IPS-NIHi7 (cell line): ENCODE results near the gene ENPP6.
"Not testable (repeated sequence)": the region's sequence is repeated elsewhere in the genome, so short reads cannot be mapped to it uniquely, and the experiment has no call there.

ENCODE experiments used
- DNase-seq: peaks from one replicate; pipeline ENCODE4 v3.0.0; 2012; ENCODE audit warnings: mixed read lengths; ENCODE audit errors: extremely low spot score

The ENPP6 gene

DNA sequence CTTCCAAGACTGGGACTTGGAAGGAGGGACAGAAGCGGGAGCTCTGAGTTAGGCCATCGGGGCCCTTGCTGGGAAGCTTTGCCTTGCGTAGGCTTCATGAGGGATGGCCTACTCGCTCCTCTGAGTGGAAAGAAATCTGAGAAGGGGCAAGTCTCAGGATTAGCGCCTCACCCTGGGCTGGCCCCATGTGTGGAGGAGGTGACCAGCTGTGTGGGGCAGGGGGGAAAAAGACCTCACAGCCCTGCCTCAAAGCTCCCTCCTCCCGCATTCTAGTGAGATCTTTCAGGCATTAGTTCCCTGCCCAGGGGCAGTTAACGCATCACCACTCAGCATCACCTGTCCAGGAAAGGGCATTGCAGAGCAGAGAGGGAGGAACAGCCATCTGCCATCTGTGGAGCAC is 156.1 kb downstream of the ENPP6 start:
- peak; percentile 46 for DNase-seq

DNA sequence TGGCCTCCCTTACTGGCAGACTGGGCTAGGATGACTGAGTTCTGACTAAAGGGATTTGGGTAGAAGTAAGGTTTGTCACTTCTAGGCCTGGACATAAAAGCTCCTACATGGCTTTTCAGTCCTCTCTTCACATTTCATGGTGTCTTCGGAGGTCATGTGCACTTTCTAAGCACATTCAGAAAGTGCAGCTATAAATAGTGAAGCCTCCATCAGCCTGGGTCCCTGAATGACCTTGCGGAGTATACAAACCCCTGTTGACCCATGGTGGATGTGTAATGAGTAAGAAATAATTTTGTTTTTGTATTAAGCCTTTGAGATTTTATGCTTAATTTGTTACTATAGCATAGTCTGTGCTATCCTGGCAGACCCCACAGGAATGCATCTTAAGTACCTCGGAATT is 158.6 kb downstream of the ENPP6 start:
- DNase-seq, result no peak

DNA sequence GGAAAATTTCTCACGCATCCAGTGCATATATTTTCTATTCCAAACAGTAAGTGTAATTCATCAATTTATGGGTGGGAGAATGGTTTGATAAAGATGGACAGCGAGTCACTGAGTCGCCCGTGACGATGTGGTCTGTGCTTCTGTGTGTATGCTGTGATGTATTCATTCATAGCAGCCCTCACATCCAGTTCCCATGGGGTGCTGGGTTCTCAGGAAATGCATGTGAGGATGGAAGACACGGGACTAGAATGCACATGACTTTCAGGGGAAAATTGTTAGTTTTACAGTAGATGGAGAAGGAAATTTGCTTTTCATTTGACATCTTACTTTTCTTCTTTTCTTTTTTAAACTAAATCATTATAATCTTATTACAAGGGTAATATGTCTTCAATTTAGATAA is 159.6 kb downstream of the ENPP6 start:
- no peak for DNase-seq

DNA sequence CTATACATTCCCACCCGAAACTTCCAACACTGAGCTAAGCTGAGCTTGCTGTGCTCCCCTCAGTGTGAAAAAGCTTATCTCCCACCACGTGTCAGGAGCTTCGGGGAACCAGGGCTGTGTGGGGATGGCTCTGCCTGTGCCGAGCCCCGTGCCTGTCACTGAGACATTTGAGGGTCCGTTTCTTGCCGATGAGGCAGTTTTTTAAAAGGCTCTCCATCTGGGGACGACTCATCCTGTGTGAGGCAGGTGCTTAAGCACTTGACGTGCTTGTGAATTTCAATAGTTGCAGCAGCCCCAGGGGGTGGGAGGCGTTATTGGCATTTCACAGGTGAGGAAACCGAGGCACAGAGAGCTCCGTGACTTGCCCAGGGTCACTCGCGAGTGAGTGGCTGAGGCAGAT is 160.8 kb downstream of the ENPP6 start:
- DNase-seq, result no peak

DNA sequence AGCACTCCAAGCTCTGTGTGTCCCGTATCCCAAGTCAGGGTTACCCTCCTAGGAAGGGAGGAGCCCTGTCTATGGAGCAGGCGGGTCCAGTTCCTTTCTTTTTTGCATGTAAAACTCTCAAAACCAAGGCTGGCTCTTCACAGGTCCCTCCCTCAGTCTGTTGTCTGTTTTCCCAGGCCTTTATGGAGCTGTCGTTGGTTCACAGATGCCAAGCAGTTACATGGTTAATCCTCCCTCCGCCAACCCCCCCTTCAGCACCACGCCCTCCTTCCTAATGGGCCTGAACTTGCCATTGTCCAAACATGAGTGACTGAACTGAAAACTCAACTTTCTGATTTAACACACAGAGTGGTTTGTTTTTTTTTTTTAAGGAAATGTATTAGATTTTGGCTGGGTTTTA is 164.2 kb downstream of the ENPP6 start:
- DNase-seq, result no peak

DNA sequence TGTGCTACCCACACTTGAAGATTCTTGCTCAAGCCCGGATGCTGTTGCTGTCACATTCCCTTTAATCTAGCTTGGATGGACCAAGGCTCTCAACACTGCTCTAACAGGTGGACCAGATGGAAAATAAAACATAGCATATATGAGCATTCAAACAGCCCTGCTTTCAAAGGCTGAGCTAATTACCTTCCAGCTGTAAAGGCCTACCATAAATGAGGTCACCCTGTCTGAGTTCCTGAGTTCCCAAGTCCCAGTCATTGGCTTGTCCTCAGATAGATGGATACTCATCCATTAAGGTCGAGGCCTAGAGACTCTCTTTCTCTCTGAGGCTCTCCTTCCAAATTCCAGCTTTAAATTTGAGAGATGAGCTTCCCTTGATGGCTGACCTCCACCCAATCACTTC is 165.1 kb downstream of the ENPP6 start:
- DNase-seq, result no peak

DNA sequence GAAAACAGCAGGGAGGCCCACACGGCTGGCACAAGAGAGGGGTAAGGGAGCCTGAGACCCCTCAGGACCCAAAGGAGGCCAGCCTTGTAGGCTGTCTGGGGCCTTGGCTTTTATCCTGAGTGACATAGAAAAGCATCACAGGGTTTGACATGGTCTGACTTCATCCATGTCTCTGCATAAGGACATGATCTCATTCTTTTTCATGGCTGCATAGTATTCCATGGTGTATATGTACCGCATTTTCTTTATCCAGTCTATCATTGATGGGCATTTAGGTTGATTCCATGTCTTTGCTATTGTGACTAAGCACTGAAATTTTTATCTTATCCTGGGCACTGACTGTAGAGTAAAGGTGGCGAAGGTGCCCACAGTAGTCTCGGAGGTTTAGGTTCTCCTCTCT is 166.4 kb downstream of the ENPP6 start:
- DNase-seq, result not testable (repeated sequence)

DNA sequence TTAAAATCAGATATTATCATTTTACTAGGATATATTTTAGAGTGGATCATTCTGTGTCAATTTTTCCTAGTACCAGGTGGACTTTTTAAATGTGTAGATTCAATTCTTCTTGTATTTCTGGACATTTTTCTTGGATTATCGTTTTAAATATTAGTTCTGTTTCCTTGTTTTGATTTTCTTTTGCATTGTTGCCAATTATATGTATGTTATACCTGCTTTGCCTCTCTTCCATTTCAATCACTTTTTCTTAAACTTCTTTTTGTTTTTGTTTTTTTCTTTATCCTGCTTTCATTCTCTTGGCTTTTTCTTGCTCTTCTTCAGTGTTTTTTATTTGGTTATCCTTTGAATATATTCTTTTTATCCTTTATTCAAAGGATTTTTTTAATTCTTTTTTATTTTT is 171.5 kb downstream of the ENPP6 start:
- DNase-seq, result no peak

DNA sequence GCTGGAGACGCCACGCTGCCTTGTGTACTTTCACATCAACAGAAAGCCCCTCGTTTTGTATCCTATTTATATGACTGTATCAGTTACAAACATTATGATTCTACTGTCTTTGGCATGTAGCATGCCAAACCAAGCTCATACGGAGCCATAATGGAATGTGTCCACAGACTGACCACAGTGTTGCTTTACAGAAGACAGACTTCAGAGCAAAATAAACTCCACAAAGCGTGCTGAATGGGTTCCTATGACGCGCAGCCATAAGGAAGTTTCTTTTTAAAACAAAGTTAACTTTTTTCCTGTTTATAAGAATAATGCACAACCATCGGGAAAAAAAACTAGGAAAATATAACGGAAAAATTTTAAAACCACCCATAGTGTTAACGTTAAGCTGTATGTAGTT is 176.5 kb downstream of the ENPP6 start:
- DNase-seq, result no peak

DNA sequence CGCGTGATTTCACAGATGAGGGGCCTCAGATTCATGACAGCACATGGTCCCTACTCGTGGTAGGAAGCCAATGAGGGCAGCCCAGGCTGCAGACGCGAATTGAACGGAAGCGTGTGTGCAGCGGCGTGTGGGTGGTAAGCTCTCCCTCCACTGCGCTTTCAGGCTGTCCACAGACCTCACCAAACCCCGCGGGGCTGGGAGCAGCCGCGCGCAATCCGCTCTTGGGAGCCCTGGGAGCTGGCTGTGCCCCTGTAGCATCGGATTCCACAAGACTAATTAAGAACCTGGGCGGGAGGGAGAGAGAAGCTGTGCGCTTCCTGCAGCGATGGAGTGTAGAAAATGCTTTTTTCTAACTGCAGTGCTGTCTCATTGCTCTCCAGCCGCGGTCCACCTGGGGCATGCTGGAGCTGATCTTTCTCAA is 177.7 kb downstream of the ENPP6 start:
- DNase-seq, result peak; percentile 35
